SK-N-SH (cell line): ENCODE results near the gene LCN15. TPM values are rescaled to one million over a fixed set of nuclear protein-coding genes. Genes with fewer than 3 reads are reported as not detected.

Experiments used
- CTCF ChIA-PET: fragments of 300-600, 350-600 bp; formaldehyde crosslinking; extraction: SDS; loops from one replicate; lab custom pipeline; 2021; lab: Yijun Ruan, JAX
- POLR2A ChIA-PET: fragments of 350-600 bp; sonication (Branson Sonifier 250); formaldehyde crosslinking; extraction: SDS; loops from one replicate; lab custom pipeline; 2020; ENCODE audit warnings: antibody characterized with exemption, inconsistent platforms; lab: Yijun Ruan, JAX
- DNase-seq: peaks from one replicate; pipeline ENCODE4 v3.0.0; 2012
- H2AFZ ChIP-seq: fragments of 200-600 bp; sonication (generic); 2 replicates; pipeline ENCODE4 v1.8.1; 2016; ENCODE audit warnings: antibody characterized with exemption, mild to moderate bottlenecking, low read depth
- H3F3A ChIP-seq: fragments of 200-600 bp; sonication (generic); replicated peaks from 2 replicates; pipeline ENCODE3; 2016; ENCODE audit warnings: antibody characterized with exemption, mild to moderate bottlenecking; ENCODE audit not compliant: insufficient read depth
- H3K27ac ChIP-seq, 2 experiments: fragments of 200-500 bp in 1 of 2; fragments of 200-600 bp in 1 of 2; sonication (Bioruptor generic) in 1 of 2; sonication (generic), shearing (Covaris generic) in 1 of 2; 2 replicates each; pipeline versions ENCODE4 v1.5.1 to v1.6.1; 2014 to 2016; ENCODE audit warnings: low read depth in 2 of 2, inconsistent platforms in 1 of 2, low read length in 1 of 2, mild to moderate bottlenecking in 1 of 2, mixed read lengths in 1 of 2
- H3K27me3 ChIP-seq: fragments of 200-600 bp; sonication (generic), shearing (Covaris generic); 2 replicates; pipeline ENCODE4 v1.6.1; 2016; ENCODE audit warnings: mixed run types; ENCODE audit not compliant: insufficient read depth
- H3K36me3 ChIP-seq, 2 experiments: fragments of 200-500 bp in 1 of 2; fragments of 200-600 bp in 1 of 2; sonication (Bioruptor generic) in 1 of 2; sonication (generic) in 1 of 2; replicated peaks in 1 of 2; 2 replicates each; pipeline versions ENCODE3 to v1.5.1; 2014 to 2016; ENCODE audit warnings: low read length in 1 of 2, mild to moderate bottlenecking in 1 of 2; ENCODE audit not compliant: insufficient read depth in 2 of 2, control insufficient read depth in 1 of 2
- H3K4me1 ChIP-seq, 2 experiments: fragments of 200-500 bp in 1 of 2; fragments of 200-600 bp in 1 of 2; sonication (Bioruptor generic) in 1 of 2; sonication (generic), shearing (Covaris generic) in 1 of 2; 2 replicates each; pipeline versions ENCODE4 v1.5.1 to v1.6.1; 2014 to 2016; ENCODE audit warnings: low read depth in 1 of 2, low read length in 1 of 2, mixed run types in 1 of 2; ENCODE audit not compliant: insufficient read depth in 2 of 2, control insufficient read depth in 1 of 2
- H3K4me2 ChIP-seq: fragments of 200-600 bp; sonication (generic), shearing (Covaris generic); 2 replicates; pipeline ENCODE4 v1.6.1; 2017; ENCODE audit warnings: mixed run types
- H3K4me3 ChIP-seq, 2 experiments: fragments of 200-500 bp in 1 of 2; fragments of 200-600 bp in 1 of 2; sonication (Bioruptor generic) in 1 of 2; sonication (generic), shearing (Covaris generic) in 1 of 2; 2 replicates each; pipeline versions ENCODE4 v1.5.1 to v1.8.1; 2014 to 2016; ENCODE audit warnings: low read depth in 2 of 2, inconsistent platforms in 1 of 2, low read length in 1 of 2, mild to moderate bottlenecking in 1 of 2, mixed read lengths in 1 of 2, moderate library complexity in 1 of 2
- H3K79me2 ChIP-seq: fragments of 200-600 bp; sonication (generic); 2 replicates; pipeline ENCODE4 v1.8.1; 2017; ENCODE audit warnings: mild to moderate bottlenecking; ENCODE audit not compliant: insufficient read depth
- H3K9ac ChIP-seq: fragments of 200-600 bp; sonication (generic); 2 replicates; pipeline ENCODE4 v1.6.1; 2017; ENCODE audit warnings: mixed run types
- H3K9me2 ChIP-seq: fragments of 200-600 bp; sonication (generic); 2 replicates; pipeline ENCODE4 v1.6.1; 2017; ENCODE audit warnings: mixed run types
- H3K9me3 ChIP-seq: fragments of 200-600 bp; sonication (generic); 2 replicates; pipeline ENCODE4 v1.6.1; 2017; ENCODE audit warnings: mixed run types, mild to moderate bottlenecking, moderate library complexity
- H4K20me1 ChIP-seq: fragments of 200-600 bp; sonication (generic); 2 replicates; pipeline ENCODE4 v1.6.1; 2017; ENCODE audit warnings: mild to moderate bottlenecking, mixed run types; ENCODE audit not compliant: insufficient read depth
- ELF1 ChIP-seq: IDR thresholded peaks from 2 replicates; pipeline ENCODE4 v1.4.0; 2012
- EP300 ChIP-seq, 2 experiments: IDR thresholded peaks; 2 replicates each; pipeline versions ENCODE4 v1.4.0 to v1.6.1; 2012; ENCODE audit warnings: borderline replicate concordance in 1 of 2, low read depth in 1 of 2, low read length in 1 of 2
- FOXM1 ChIP-seq: IDR thresholded peaks from 2 replicates; pipeline ENCODE4 v1.4.0; 2012; ENCODE audit warnings: low read depth, mild to moderate bottlenecking
- GABPA ChIP-seq: IDR thresholded peaks from 2 replicates; pipeline ENCODE4 v1.4.0; 2012; ENCODE audit warnings: low read depth, mild to moderate bottlenecking
- MEF2A ChIP-seq: IDR thresholded peaks from 2 replicates; pipeline ENCODE4 v1.4.0; 2012; ENCODE audit warnings: low read depth, borderline replicate concordance
- MXI1 ChIP-seq: IDR thresholded peaks from 2 replicates; pipeline ENCODE4 v1.6.1; 2012; ENCODE audit warnings: mild to moderate bottlenecking, low read depth, low read length, improper control_type of control experiment
- NFIC ChIP-seq: IDR thresholded peaks from 2 replicates; pipeline ENCODE4 v1.4.0; 2012; ENCODE audit warnings: borderline replicate concordance
- NRF1 ChIP-seq: IDR thresholded peaks from 2 replicates; pipeline ENCODE4 v1.6.1; 2012; ENCODE audit warnings: low read depth, mild to moderate bottlenecking, low read length
- POLR2AphosphoS5 ChIP-seq: IDR thresholded peaks from 2 replicates; pipeline ENCODE4 v1.6.1; 2012; ENCODE audit warnings: low read depth, low read length
- RXRA ChIP-seq: IDR thresholded peaks from 2 replicates; pipeline ENCODE4 v1.4.0; 2012; ENCODE audit warnings: low read depth, mild to moderate bottlenecking, borderline replicate concordance
- SIN3A ChIP-seq: IDR thresholded peaks from 2 replicates; pipeline ENCODE4 v1.6.1; 2012; ENCODE audit warnings: low read depth, mild to moderate bottlenecking, low read length, moderate library complexity, borderline replicate concordance
- TEAD4 ChIP-seq: IDR thresholded peaks from 2 replicates; pipeline ENCODE4 v1.4.0; 2012; ENCODE audit warnings: mild to moderate bottlenecking, borderline replicate concordance; ENCODE audit not compliant: insufficient read depth
- WGBS: methylation state at CpG from one replicate; pipeline ENCODE4 v1.1.6; 2017; ENCODE audit warnings: low lambda C conversion rate; 5-methylcytosine and 5-hydroxymethylcytosine counted together
- polyA plus RNA-seq, 3 experiments: library from polyadenylated mRNA; depleted of rRNA; stranded (reverse); fragments of >200 nt; gene quantifications; 2 replicates each; pipeline ENCODE4 v1.2.3, GENCODE V29; 2012
- TF ChIP-seq, protein P1 (sequence below): fragments of 200-600 bp; sonication (generic); IDR thresholded peaks from 2 replicates; pipeline ENCODE4 v1.6.1; 2017; ENCODE audit warnings: antibody characterized with exemption, mild to moderate bottlenecking, moderate library complexity
- TF ChIP-seq, protein P2 (sequence below): fragments of 150-350 bp; IDR thresholded peaks from 2 replicates; pipeline ENCODE4 v1.6.1; 2016; ENCODE audit warnings: mild to moderate bottlenecking, low read depth, low read length
- TF ChIP-seq, protein P3 (sequence below): IDR thresholded peaks from 2 replicates; pipeline ENCODE4 v1.4.0; 2012; ENCODE audit warnings: low read depth

LCN15 gene
- polyA plus RNA-seq, 1 of the 3 experiments (the other 2 are of a cell fraction): 0.08 TPM

DNA sequence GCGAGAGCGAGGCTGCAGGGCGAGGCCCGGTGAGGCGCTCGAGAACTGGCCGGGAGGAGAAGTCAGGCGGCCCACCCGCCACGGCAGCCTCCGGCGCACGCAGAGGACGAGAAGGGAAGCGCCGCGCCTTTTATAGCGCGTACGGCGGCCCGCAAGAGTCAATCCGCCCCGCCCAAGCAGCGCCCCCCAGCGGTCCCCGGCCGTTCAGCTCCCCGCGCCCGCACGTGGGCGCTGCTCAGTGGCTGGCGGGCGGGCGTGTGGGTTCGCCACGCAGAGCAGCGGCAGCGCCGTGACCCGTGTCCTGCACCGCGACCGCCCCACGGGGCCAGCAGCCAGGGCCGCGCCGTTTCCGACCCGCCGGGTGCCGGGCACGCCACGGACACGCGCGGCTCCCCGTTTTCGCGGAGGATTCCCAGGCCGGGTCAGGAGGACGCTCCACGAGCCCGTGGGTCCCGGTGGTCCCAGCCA, 36.2 kb downstream of the LCN15 start (continued):
- TF ChIP-seq, protein P1, sequence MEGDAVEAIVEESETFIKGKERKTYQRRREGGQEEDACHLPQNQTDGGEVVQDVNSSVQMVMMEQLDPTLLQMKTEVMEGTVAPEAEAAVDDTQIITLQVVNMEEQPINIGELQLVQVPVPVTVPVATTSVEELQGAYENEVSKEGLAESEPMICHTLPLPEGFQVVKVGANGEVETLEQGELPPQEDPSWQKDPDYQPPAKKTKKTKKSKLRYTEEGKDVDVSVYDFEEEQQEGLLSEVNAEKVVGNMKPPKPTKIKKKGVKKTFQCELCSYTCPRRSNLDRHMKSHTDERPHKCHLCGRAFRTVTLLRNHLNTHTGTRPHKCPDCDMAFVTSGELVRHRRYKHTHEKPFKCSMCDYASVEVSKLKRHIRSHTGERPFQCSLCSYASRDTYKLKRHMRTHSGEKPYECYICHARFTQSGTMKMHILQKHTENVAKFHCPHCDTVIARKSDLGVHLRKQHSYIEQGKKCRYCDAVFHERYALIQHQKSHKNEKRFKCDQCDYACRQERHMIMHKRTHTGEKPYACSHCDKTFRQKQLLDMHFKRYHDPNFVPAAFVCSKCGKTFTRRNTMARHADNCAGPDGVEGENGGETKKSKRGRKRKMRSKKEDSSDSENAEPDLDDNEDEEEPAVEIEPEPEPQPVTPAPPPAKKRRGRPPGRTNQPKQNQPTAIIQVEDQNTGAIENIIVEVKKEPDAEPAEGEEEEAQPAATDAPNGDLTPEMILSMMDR: peak; percentile 75
- TF ChIP-seq RXRA (no peak), MXI1 (peak; percentile 99), GABPA (no peak), EP300 (IDR thresholded peaks at IDR 0.05; ENCODE audit: borderline replicate concordance in 1 of 2, low read depth in 1 of 2, low read length in 1 of 2) (peak in 1 of 2 experiments; percentile 49; a peak in 1 of 4 replicates), POLR2AphosphoS5 (peak; percentile 99), MEF2A (no peak), ELF1 (peak; percentile 83), NRF1 (no peak), NFIC (no peak)
- TF ChIP-seq, protein P2, sequence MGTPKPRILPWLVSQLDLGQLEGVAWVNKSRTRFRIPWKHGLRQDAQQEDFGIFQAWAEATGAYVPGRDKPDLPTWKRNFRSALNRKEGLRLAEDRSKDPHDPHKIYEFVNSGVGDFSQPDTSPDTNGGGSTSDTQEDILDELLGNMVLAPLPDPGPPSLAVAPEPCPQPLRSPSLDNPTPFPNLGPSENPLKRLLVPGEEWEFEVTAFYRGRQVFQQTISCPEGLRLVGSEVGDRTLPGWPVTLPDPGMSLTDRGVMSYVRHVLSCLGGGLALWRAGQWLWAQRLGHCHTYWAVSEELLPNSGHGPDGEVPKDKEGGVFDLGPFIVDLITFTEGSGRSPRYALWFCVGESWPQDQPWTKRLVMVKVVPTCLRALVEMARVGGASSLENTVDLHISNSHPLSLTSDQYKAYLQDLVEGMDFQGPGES: no peak
- TF ChIP-seq, all 33 proteins: peak for 16

DNA sequence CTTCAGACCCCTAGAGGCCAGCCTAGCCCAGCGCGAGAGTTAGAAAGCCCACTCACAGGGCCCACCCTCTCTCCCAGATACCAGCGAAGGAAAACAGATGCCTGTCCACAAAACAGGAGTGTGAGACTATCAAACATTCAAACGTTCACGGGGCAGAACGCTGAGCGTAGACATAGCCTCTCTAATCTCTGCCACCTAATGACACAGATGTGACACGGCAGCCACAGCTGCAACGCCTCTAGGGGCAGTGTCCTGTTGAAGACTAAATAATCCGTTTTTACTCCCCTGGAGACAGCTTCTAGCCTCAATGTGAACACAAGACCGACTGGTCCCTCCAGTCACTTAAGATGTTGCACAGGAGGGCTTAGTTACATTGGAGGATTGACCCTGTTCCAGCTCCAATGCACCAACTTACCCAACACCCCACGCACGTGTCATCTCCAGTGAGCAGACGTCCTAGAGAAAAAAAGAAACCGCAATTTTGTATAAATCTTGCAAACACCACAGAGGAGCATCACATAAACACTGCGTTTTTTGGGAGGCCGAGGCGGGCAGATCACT, 37.6 kb downstream of the LCN15 start:
- peak; percentile 54 for TF ChIP-seq MXI1
- peak; percentile 27; the same call in 1 of the 2 replicates for TF ChIP-seq SIN3A
- TF ChIP-seq TEAD4: no peak
- TF ChIP-seq, protein P1: peak; percentile 59
- no peak for TF ChIP-seq FOXM1
- TF ChIP-seq, protein P3, sequence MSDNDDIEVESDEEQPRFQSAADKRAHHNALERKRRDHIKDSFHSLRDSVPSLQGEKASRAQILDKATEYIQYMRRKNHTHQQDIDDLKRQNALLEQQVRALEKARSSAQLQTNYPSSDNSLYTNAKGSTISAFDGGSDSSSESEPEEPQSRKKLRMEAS: no peak
- peaks cover 25 to 32% of the 10 kb centered on the region in 2 experiments for H3K36me3 ChIP-seq

More for the DNA sequence above, 37.6 kb downstream of the LCN15 start:
- Histone ChIP-seq H3K27ac (peak overlapping the region; percentile 49 to 58; a peak in 3 of 4 replicates), H3K4me3 (peak overlapping the region; percentile 83 to 85), H3F3A (peaks cover 24% of the 10 kb centered on the region), H3K9me3 (no peaks in the 10 kb centered on the region), H3K79me2 (peaks cover 65% of the 10 kb centered on the region), H3K4me2 (peak overlapping the region; percentile 84), H3K9ac (peak overlapping the region; percentile 95), H3K4me1 (peaks cover 12 to 25% of the 10 kb centered on the region in 2 experiments; a peak in 2 of 4 replicates), H3K27me3 (no peaks in the 10 kb centered on the region), H2AFZ (no peak overlapping the region), H4K20me1 (peaks cover 58% of the 10 kb centered on the region), H3K9me2 (no peaks in the 10 kb centered on the region)
- ChIA-PET CTCF (interaction anchor here (0.6 to 6.8 kb wide), 19 partner anchors 11 to 876 kb away, joined by 3 to 99 read pairs (median 5); partner anchors contain the start of genes DIPK1B, LCN10 and LCN8), POLR2A (interaction anchor here (1.1 to 5.2 kb wide), 7 partner anchors 8 to 80 kb away, joined by 3 to 51 read pairs (median 4); no protein-coding TSS in a partner anchor)
- peak; percentile 73 for DNase-seq
- 20% methylated on average over 16 of the region's 18 CpGs for WGBS
